Activated CD4-positive, CD25-positive, alpha-beta regulatory T cell treated with anti-CD3 and anti-CD28 coated beads, Interleukin-2, amount 50 U/mL, for 72 hours (primary cell): ENCODE data around the gene SF1.

ENCODE experiments used
- DNase-seq: peaks from one replicate; pipeline ENCODE4 v3.0.0; 2021

Gene SF1

GRCh38 chr11:64777449-64778222, 706 bp downstream of the SF1 start:
- DNase-seq, result peak; percentile 86

GRCh38 chr11:64776875-64777274, 1.5 kb downstream of the SF1 start:
- DNase-seq, result peak; percentile 12

GRCh38 chr11:64776425-64776824, 1.9 kb downstream of the SF1 start:
- DNase-seq, result no peak

- DNase-seq, result no peak
Measured at GRCh38 chr11:64774144-64774543, 4.2 kb downstream of the SF1 start.

GRCh38 chr11:64772303-64773018, 5.9 kb downstream of the SF1 start:
- no peak for DNase-seq

GRCh38 chr11:64771861-64772260, 6.5 kb downstream of the SF1 start:
- DNase-seq, result no peak

GRCh38 chr11:64770120-64770519, 8.2 kb downstream of the SF1 start:
- DNase-seq, result peak; percentile 21

- DNase-seq, result peak; percentile 8
Measured at GRCh38 chr11:64769283-64769682, 9.1 kb downstream of the SF1 start.

GRCh38 chr11:64768300-64768694, 10.0 kb downstream of the SF1 start:
- no peak for DNase-seq

GRCh38 chr11:64767344-64768299, 10.7 kb downstream of the SF1 start:
- DNase-seq, result peak; percentile 77

- peak; percentile 26 for DNase-seq
Measured at GRCh38 chr11:64766881-64767280, 11.5 kb downstream of the SF1 start.

GRCh38 chr11:64765851-64766665, 12.3 kb downstream of the SF1 start:
- DNase-seq, result peak; percentile 30

GRCh38 chr11:64765291-64765850, 13.0 kb downstream of the SF1 start:
- peak; percentile 29 for DNase-seq

GRCh38 chr11:64764753-64765152, 13.6 kb downstream of the SF1 start:
- peak; percentile 15 for DNase-seq

- peak; percentile 32 for DNase-seq
Measured at GRCh38 chr11:64764040-64764611, 14.2 kb downstream of the SF1 start.

- DNase-seq, result peak; percentile 30
Measured at GRCh38 chr11:64763526-64764039, 14.8 kb downstream of the SF1 start.

- peak; percentile 28 for DNase-seq
Measured at GRCh38 chr11:64762674-64763525, 15.4 kb downstream of the SF1 start.

GRCh38 chr11:64762277-64762673, 16.1 kb downstream of the SF1 start:
- DNase-seq, result peak; percentile 28

- DNase-seq, result peak; percentile 29
Measured at GRCh38 chr11:64760759-64761420, 17.5 kb downstream of the SF1 start.
